Lower leg skin (tissue), 4 donors: ENCODE measurements around the gene NBDY. TPM values are rescaled to one million over a fixed set of nuclear protein-coding genes. Genes with fewer than 3 reads are reported as not detected.

Source experiments
- DNase-seq, 2 donors: peaks; one replicate each; pipeline ENCODE4 v3.0.0-alpha.2; 2019; ENCODE audit warnings: low spot score in 2 of 2
- H3K4me3 ChIP-seq: fragments of 200-600 bp; sonication (generic); 2 replicates; pipeline ENCODE4 v1.5.1; 2017; ENCODE audit warnings: mild to moderate bottlenecking, low read depth; ENCODE audit not compliant: poor library complexity, severe bottlenecking
- POLR2A ChIP-seq, 2 donors: fragments of 450-650 bp; IDR thresholded peaks; one replicate each; pipeline ENCODE4 v1.6.1; 2016 to 2017; ENCODE audit warnings: antibody characterized with exemption in 2 of 2, mild to moderate bottlenecking in 1 of 2, moderate library complexity in 1 of 2
- WGBS, 2 donors: methylation state at CpG; one replicate each; pipeline ENCODE4 v1.1.5; 2018; 5-methylcytosine and 5-hydroxymethylcytosine counted together
- intact Hi-C: fragments of 100-400 bp; cut with DNase I; formaldehyde crosslinking; loops from one replicate; pipeline ENCODE4 v1.15.0; 2023; ENCODE audit warnings: low total_unique reads
- total RNA-seq, 4 donors: library from RNA; depleted of rRNA; stranded (reverse); fragments of >200 nt; gene quantifications; one replicate each; pipeline ENCODE4 v1.1.0, GENCODE V29; 2016
- TF ChIP-seq, protein P1 (sequence below), 3 donors: fragments of 450-650 bp; IDR thresholded peaks; one replicate each; pipeline ENCODE4 v1.5.1; 2016; ENCODE audit warnings: antibody characterized with exemption in 3 of 3, mild to moderate bottlenecking in 3 of 3, moderate library complexity in 2 of 3

The NBDY gene
- total RNA-seq, 4 donors from 2014 or later = 13.7 to 23.5 (median 16.6) TPM

DNA sequence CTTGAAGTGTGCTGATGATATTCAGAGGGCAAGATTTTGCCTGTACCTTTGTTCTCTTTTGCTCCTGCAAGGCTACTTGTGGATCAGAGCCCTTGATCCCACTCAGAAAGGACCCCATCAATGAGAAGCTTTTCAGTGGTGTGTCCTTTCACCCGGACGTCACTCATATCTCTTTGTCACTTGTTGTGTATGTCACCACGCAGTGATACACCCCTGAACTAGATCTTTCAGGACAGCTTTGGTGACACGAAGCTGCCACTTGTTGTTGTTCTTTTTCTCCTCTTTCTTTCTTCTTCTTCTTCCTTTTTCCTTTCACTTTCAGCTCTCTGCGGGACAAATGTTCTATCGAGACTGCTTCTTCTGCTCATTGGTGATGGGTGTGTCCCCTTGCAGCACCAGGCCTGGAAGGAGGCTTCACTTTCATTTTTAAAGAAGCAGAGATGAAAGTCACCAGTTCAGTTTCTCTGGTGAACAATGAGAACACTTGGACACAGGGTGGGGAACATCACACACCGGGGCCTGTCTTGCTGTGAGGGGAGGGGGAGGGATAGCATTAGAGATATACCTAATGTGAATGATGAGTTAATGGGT, 83.6 kb downstream of the NBDY start:
- DNase-seq = peak in 1 of 2 donors; percentile 76
- WGBS, 2 donors = 23 to 31% methylated on average over 7 of the region's 7 CpGs
- TF ChIP-seq, protein P1, sequence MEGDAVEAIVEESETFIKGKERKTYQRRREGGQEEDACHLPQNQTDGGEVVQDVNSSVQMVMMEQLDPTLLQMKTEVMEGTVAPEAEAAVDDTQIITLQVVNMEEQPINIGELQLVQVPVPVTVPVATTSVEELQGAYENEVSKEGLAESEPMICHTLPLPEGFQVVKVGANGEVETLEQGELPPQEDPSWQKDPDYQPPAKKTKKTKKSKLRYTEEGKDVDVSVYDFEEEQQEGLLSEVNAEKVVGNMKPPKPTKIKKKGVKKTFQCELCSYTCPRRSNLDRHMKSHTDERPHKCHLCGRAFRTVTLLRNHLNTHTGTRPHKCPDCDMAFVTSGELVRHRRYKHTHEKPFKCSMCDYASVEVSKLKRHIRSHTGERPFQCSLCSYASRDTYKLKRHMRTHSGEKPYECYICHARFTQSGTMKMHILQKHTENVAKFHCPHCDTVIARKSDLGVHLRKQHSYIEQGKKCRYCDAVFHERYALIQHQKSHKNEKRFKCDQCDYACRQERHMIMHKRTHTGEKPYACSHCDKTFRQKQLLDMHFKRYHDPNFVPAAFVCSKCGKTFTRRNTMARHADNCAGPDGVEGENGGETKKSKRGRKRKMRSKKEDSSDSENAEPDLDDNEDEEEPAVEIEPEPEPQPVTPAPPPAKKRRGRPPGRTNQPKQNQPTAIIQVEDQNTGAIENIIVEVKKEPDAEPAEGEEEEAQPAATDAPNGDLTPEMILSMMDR (IDR thresholded peaks at IDR 0.05) = no peak
- no peak for TF ChIP-seq POLR2A (IDR thresholded peaks at IDR 0.05)
- H3K4me3 ChIP-seq = no peak overlapping the region
- intact Hi-C loops = no loop called here

DNA sequence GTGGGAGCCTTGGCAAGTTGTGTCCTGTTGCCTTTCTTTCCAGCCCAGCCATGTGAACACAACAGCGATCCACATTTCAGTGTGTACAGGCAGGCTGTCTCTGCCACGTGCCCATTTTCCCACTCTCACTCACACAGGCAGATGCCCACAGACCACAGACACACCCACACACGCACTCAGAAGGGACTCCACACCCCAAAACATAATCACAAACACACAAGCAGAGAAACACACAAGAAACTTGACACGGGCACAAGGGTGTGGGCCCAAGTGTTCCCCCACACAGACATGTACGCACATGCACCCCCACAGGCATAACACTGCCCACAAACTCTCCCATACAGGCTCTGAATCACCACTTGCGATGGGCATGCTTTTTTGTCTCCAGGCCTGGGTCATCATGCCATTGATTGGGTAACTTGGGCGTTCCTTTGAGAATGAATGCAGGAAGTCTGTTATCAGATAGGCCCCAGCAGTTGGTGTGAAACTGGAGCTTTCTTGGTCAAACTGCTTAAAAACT, 84.3 kb downstream of the NBDY start:
- H3K4me3 ChIP-seq = no peak overlapping the region
- peak; percentile 34 to 83 for DNase-seq
- intact Hi-C loops = no loop called here
- WGBS, 2 donors = 28 to 48% methylated on average over 6 to 7 of the region's 7 CpGs
- TF ChIP-seq, protein P1 (IDR thresholded peaks at IDR 0.05) = no peak
- TF ChIP-seq POLR2A (IDR thresholded peaks at IDR 0.05) = no peak

DNA sequence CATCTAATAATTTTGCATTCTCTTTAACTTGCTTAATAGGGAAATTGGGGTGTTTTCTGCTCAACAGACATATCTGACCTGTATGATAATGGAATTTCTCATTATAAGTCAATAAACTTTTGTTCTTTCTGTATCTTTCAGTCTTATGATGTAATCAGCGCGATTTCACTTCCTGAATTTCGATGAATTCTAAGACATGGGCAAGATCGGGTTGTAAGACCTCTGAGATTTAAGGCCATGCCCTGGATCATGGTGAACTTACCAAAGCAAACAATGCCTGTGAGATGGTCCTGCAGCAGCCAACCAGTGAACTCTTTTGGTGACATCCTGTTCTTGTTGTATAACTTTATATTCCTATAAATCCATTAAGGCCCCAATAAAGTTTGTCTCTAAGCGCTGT, 88.1 kb downstream of the NBDY start:
- WGBS, 2 donors = 69 to 99% methylated on average over 5 of the region's 5 CpGs
- intact Hi-C loops = no loop called here
- H3K4me3 ChIP-seq = no peak overlapping the region
- DNase-seq = no peak
- TF ChIP-seq, protein P1 (IDR thresholded peaks at IDR 0.05) = no peak
- TF ChIP-seq POLR2A (IDR thresholded peaks at IDR 0.05) = no peak

DNA sequence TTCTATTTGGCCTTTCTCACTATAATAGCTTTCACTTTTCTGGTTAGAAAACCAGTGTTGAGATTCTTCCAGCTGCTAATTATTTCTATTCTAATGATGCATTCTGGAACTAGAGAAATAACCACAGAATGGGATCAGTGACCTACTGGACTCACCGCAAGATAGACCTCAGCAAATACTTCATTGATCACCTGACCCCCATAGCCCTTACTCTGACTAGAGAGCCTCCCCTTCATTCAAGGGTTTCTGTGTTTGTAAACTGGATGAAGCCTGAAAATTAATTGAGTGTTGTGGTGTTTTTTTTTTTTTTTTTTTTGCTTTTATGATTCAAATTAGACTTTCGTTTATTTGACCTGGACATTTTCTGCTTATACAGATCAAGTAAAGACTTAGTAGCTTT, 97.0 kb downstream of the NBDY start:
- H3K4me3 ChIP-seq = no peak overlapping the region
- no peak for TF ChIP-seq POLR2A (IDR thresholded peaks at IDR 0.05)
- TF ChIP-seq, protein P1 (IDR thresholded peaks at IDR 0.05) = no peak
- 84% methylated on average over 2 of the region's 2 CpGs for WGBS, 2 donors
- no peak for DNase-seq
- intact Hi-C loops = no loop called here

GRCh38 chrX:56833626-56834025, 104.6 kb downstream of the NBDY start:
- H3K4me3 ChIP-seq = no peak overlapping the region
- DNase-seq = no peak
- TF ChIP-seq POLR2A (IDR thresholded peaks at IDR 0.05) = no peak
- TF ChIP-seq, protein P1 (IDR thresholded peaks at IDR 0.05) = no peak
- intact Hi-C loops = no loop called here
- WGBS, 2 donors = 87 to 88% methylated on average over 2 of the region's 2 CpGs

GRCh38 chrX:56853436-56853835, 124.4 kb downstream of the NBDY start:
- no peak overlapping the region for H3K4me3 ChIP-seq
- WGBS, 2 donors = 76 to 87% methylated on average over 9 of the region's 9 CpGs

More at GRCh38 chrX:56853436-56853835, 124.4 kb downstream of the NBDY start:
- TF ChIP-seq, protein P1 (IDR thresholded peaks at IDR 0.05) = no peak
- no peak for TF ChIP-seq POLR2A (IDR thresholded peaks at IDR 0.05)
- intact Hi-C loops = no loop called here
- no peak for DNase-seq
